Mucosa of gallbladder (tissue), 1 donor: ENCODE data around the gene NEK6. TPM values are rescaled to one million over a fixed set of nuclear protein-coding genes. Genes with fewer than 3 reads are reported as not detected.
A peak's percentile ranks its signal among the peaks of the same experiment; 100 is the strongest.

ENCODE experiments used
- DNase-seq: peaks from one replicate; pipeline ENCODE4 v3.0.0-alpha.2; 2020; ENCODE audit warnings: low spot score
- total RNA-seq: library from RNA; stranded (reverse); gene quantifications from one replicate; pipeline ENCODE4 v1.2.1, GENCODE V29; 2021
- donor health status: DM: no; HTN: no; CAD: no.

The NEK6 gene
- total RNA-seq, 1 donor from 2014 or later, result 96.7 TPM

- no peak for DNase-seq
These were observed 21.9 kb downstream of the NEK6 start for GRCh38 chr9:124279531-124280175.

- DNase-seq, result peak; percentile 71
These were observed 22.5 kb downstream of the NEK6 start for GRCh38 chr9:124280176-124280691.

GRCh38 chr9:124281931-124282371 lies 24.2 kb downstream of the NEK6 start:
- DNase-seq, result peak; percentile 68

GRCh38 chr9:124282442-124283227 lies 24.9 kb downstream of the NEK6 start:
- DNase-seq, result peak; percentile 63

GRCh38 chr9:124283228-124283814 lies 25.6 kb downstream of the NEK6 start:
- DNase-seq, result no peak

GRCh38 chr9:124284237-124284831 lies 26.6 kb downstream of the NEK6 start:
- DNase-seq, result no peak

GRCh38 chr9:124284940-124285441 lies 27.2 kb downstream of the NEK6 start:
- no peak for DNase-seq

GRCh38 chr9:124285490-124285889 lies 27.7 kb downstream of the NEK6 start:
- DNase-seq, result no peak

- DNase-seq, result peak; percentile 87
These were observed 28.1 kb downstream of the NEK6 start for GRCh38 chr9:124285903-124286291.

- peak; percentile 74 for DNase-seq
These were observed 28.7 kb downstream of the NEK6 start for GRCh38 chr9:124286292-124286931.

GRCh38 chr9:124290053-124290591 lies 32.4 kb downstream of the NEK6 start:
- DNase-seq, result no peak

- no peak for DNase-seq
These were observed 33.2 kb downstream of the NEK6 start for GRCh38 chr9:124290743-124291554.

GRCh38 chr9:124291801-124292396 lies 34.1 kb downstream of the NEK6 start:
- no peak for DNase-seq

GRCh38 chr9:124292696-124293593 lies 35.2 kb downstream of the NEK6 start:
- DNase-seq, result no peak

GRCh38 chr9:124293718-124294506 lies 36.2 kb downstream of the NEK6 start:
- DNase-seq, result no peak

- peak; percentile 41 for DNase-seq
These were observed 37.5 kb downstream of the NEK6 start for GRCh38 chr9:124295159-124295794.

- no peak for DNase-seq
These were observed 38.3 kb downstream of the NEK6 start for GRCh38 chr9:124296094-124296493.
